GM12892 (cell line): ENCODE results near the gene RRAGB.

ENCODE experiments used
- POLR2A ChIP-seq: IDR thresholded peaks from 2 replicates; pipeline ENCODE4 v1.6.1; 2011; ENCODE audit warnings: low read depth, low read length, control low read depth
- POLR2AphosphoS5 ChIP-seq: IDR thresholded peaks from 2 replicates; pipeline ENCODE4 v1.6.1; 2011; ENCODE audit warnings: low read depth, low read length, control low read depth
- TAF1 ChIP-seq: IDR thresholded peaks from 2 replicates; pipeline ENCODE4 v1.6.1; 2011; ENCODE audit warnings: low read depth, mild to moderate bottlenecking, control low read depth, low read length, borderline replicate concordance

DNA sequence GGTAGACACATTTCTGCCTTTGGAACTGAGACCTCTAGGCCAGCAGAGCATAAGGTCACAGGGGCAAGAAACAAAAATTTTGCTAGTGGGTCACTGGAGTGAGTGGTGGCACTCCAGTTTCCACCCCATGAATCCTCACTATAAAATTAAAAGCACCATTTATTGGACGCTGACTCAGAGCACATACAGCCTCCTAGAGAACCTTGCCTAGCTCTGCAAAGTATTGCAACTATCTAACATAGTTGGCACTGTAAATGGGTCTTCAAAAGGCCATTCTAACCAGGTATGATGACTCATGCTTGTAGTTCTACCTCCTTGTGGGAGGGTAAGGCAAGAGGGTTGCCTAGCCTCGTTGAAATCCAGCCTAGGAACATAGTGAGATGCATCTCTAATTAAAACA lies 25.1 kb downstream of the RRAGB start:
- TF ChIP-seq TAF1 (no peak), POLR2A (no peak), POLR2AphosphoS5 (no peak)
